Heart left ventricle (tissue), 13 donors: ENCODE data around the gene P2RY10.

Experiments used
- POLR2A ChIP-seq, 2 donors: fragments of 450-650 bp; IDR thresholded peaks; one replicate each; pipeline ENCODE4 v1.6.1; 2017; ENCODE audit warnings: antibody characterized with exemption in 2 of 2, mild to moderate bottlenecking in 2 of 2, moderate library complexity in 2 of 2
- TF ChIP-seq, protein P1 (sequence below), 12 donors: fragments of 200-600 bp; sonication (generic) in 4 of 12; IDR thresholded peaks; one replicate each; pipeline versions ENCODE4 v1.5.0 to v1.8.0; 2018 to 2022; ENCODE audit warnings: antibody characterized with exemption in 12 of 12, mild to moderate bottlenecking in 5 of 12
- donor health status: ischemic (EF 13 %, LVEDD 7.1; RV severe dilation, severe dysfunction).
- donor health status: DM: no; HTN: yes; CAD: no.
- donor health status: DM: no; HTN: no; CAD: no.
- donor health status: ischemic (EF 25% LVEDD 6.9; RV normal size, moderate dysfunction).
- donor health status: ischemic (EF 25% LVEDD 5.7; RV mildly dilated, moderate dysfunction).
- donor health status: ischemic (EF 35%, LVEDD 5.7; RV mildly dilated, moderate dysfunction).
- donor health status: nonischemic (EF 11% LVEDD 7.7; RV severe dilation, severe dysfunction).
- donor health status: DM: yes; HTN: yes; CAD: no.
- donor health status: PGD.
- donor health status: ischemic (EF 29% LVEDD 5.4; RV normal size, mild dysfunction).
- donor health status: nonischemic (EF 23%, LVEDD 6.1; RV moderate dilation, normal function).

DNA sequence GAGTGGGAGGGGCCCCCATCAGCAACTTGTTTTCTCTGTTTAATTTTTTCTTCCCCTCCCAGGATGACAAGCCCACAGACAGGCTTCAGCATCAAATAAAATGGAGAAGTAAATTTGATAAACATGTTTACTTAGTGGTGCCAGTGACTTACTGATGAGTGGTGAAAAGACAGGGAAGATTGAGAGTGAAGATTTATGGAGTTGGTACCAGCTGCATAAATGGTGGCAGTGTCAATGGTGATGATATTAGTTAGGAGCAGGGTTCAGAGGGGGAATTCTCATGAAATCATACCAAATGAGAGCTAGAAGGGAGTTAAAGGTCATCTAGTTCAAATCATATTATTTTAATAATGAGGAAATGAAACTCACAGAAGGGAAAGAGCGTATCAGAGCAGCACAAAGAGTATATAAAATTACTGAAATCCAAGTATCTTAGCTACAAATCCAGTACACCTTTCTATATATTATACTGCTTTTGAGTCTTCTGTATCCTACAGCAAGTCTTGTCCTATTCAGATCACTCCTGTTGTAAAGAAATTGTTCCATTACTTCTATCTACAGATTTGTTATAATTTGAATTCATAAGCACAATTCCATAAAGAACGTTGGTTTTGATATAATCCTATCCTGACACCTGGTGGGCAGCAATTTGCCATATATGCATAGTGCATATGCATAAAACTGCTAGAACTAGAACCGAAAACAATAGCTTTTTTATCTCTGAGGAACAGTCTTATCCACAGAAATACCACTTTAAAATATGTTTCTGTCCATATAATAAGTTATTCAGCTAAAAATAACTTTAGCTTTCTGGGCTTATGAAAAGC is 5.0 kb downstream of the P2RY10 start:
- TF ChIP-seq, protein P1, sequence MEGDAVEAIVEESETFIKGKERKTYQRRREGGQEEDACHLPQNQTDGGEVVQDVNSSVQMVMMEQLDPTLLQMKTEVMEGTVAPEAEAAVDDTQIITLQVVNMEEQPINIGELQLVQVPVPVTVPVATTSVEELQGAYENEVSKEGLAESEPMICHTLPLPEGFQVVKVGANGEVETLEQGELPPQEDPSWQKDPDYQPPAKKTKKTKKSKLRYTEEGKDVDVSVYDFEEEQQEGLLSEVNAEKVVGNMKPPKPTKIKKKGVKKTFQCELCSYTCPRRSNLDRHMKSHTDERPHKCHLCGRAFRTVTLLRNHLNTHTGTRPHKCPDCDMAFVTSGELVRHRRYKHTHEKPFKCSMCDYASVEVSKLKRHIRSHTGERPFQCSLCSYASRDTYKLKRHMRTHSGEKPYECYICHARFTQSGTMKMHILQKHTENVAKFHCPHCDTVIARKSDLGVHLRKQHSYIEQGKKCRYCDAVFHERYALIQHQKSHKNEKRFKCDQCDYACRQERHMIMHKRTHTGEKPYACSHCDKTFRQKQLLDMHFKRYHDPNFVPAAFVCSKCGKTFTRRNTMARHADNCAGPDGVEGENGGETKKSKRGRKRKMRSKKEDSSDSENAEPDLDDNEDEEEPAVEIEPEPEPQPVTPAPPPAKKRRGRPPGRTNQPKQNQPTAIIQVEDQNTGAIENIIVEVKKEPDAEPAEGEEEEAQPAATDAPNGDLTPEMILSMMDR (IDR thresholded peaks at IDR 0.05), result no peak
- TF ChIP-seq POLR2A (IDR thresholded peaks at IDR 0.05), result no peak
